Suprapubic skin (tissue), 4 donors: ENCODE data around the gene PTX4. TPM values are rescaled to one million over a fixed set of nuclear protein-coding genes. Genes with fewer than 3 reads are reported as not detected.
A peak's percentile ranks its signal among the peaks of the same experiment; 100 is the strongest.

Experiments used
- DNase-seq, 2 donors: peaks; one replicate each; pipeline ENCODE4 v3.0.0-alpha.2; 2019; ENCODE audit warnings: low spot score in 2 of 2
- H3K27ac ChIP-seq: fragments of 200-600 bp; sonication (generic); one replicate; pipeline ENCODE4 v1.5.1; 2019
- H3K27me3 ChIP-seq: fragments of 200-600 bp; sonication (generic); one replicate; pipeline ENCODE4 v1.5.1; 2019
- H3K36me3 ChIP-seq: fragments of 200-600 bp; sonication (generic); one replicate; pipeline ENCODE4 v1.5.1; 2019
- H3K4me1 ChIP-seq: fragments of 200-600 bp; sonication (generic); one replicate; pipeline ENCODE4 v1.5.1; 2019
- H3K4me3 ChIP-seq: fragments of 200-600 bp; sonication (generic); one replicate; pipeline ENCODE4 v1.5.1; 2019; ENCODE audit warnings: mild to moderate bottlenecking
- H3K9me3 ChIP-seq: fragments of 200-600 bp; sonication (generic); one replicate; pipeline ENCODE4 v1.5.1; 2019
- CTCF ChIP-seq, 2 donors: fragments of 200-600 bp in 1 of 2; fragments of 450-650 bp in 1 of 2; sonication (generic) in 1 of 2; IDR thresholded peaks; one replicate each; pipeline ENCODE4 v1.5.1; 2016 to 2019; ENCODE audit warnings: antibody characterized with exemption in 2 of 2, mild to moderate bottlenecking in 1 of 2, moderate library complexity in 1 of 2
- EP300 ChIP-seq: sonication (generic); formaldehyde crosslinking; IDR thresholded peaks from one replicate; pipeline ENCODE4 v1.6.1; 2017; ENCODE audit warnings: antibody characterized with exemption
- POLR2A ChIP-seq, 2 donors: fragments of 450-650 bp; IDR thresholded peaks; one replicate each; pipeline ENCODE4 v1.6.1; 2017; ENCODE audit warnings: antibody characterized with exemption in 2 of 2, mild to moderate bottlenecking in 2 of 2, moderate library complexity in 2 of 2
- POLR2AphosphoS5 ChIP-seq, 3 donors: sonication (generic); formaldehyde crosslinking; IDR thresholded peaks; one replicate each; pipeline ENCODE4 v1.6.1; 2017; ENCODE audit warnings: antibody characterized with exemption in 3 of 3
- WGBS: methylation state at CpG from one replicate; pipeline ENCODE4 v1.1.5; 2018; 5-methylcytosine and 5-hydroxymethylcytosine counted together
- total RNA-seq, 4 donors: library from RNA; depleted of rRNA; stranded (reverse); fragments of >200 nt; gene quantifications; one replicate each; pipeline ENCODE4 v1.1.0, GENCODE V29; 2016

Gene PTX4, protein sequence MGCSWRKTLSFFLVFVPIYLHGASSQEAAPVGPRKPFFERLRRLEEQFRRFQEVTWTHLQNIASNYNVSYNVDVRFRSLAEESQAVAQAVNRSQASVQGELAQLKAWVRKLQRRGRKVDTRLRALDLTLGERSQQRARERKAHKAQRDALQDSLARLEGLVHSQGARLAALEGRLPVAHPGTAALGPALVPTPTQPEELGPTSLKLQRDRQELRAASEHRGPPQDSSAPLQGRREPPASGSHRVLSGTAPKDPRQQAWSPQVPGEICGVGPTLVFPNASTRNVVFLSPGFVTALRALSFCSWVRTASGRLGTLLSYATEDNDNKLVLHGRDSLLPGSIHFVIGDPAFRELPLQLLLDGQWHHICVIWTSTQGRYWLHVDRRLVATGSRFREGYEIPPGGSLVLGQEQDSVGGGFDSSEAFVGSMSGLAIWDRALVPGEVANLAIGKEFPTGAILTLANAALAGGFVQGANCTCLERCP
- total RNA-seq: not detected

DNA sequence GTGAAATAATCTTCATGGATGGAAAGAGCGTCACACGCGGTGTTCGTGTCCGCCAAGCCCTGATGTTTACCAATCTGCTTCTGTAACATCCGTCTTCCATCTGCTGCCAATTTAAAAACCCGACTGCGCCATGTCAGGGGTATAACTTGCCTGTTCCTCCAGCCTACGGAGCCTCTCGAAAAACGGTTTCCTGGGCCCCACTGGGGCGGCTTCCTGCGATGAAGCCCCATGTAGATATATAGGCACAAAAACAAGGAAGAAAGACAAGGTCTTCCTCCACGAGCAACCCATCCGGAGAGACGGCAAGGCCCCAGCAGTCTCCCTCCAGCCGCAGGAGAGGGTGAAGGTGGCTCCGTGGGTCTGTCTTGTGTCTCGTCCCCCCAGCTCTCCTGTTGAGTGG, at the start of gene PTX4:
Gene PTX4, minus strand, starts transcription at position 326 of the 400 bp plus-strand sequence. Its CDS starts 35 bp downstream, at position 291.
- no peaks in the 10 kb centered on the region for H3K27me3 ChIP-seq
- no peaks in the 10 kb centered on the region for H3K36me3 ChIP-seq
- H3K27ac ChIP-seq: no peak within 1 kb of the TSS
- H3K4me1 ChIP-seq: peaks cover 9% of the 10 kb centered on the region
- H3K4me3 ChIP-seq: no peak within 1 kb of the TSS
- TF ChIP-seq POLR2AphosphoS5 (IDR thresholded peaks at IDR 0.05) (no peak), EP300 (no peak), CTCF (IDR thresholded peaks at IDR 0.05) (no peak), POLR2A (IDR thresholded peaks at IDR 0.05) (no peak)
- no peaks in the 10 kb centered on the region for H3K9me3 ChIP-seq
- DNase-seq: no peak
- WGBS: 84% methylated on average over 19 of the region's 19 CpGs

DNA sequence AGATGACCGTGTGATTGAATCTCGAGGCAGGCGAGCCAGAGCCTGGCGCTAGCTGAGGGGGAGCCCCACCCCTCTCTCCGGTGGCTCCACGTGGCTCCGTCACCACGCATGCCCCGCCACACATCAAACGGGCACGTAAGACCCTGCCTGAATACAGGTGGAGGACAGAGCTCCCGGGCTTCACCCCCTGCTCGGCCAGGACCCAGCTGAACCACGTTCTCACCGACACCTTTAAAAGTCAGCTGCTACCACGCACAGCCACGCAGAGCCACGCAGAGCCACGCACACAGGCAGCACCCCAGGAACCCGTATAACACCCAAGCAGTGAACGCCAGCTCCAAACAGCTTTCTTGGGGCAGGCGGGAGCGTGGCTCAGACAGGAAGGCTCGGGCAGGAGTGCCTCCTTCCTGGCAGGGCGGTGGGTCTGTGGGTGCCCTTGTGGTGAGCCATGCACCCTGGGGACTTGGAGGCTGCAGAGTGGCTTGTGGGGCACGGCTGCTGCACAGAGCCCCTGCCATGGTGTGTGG, 49.1 kb upstream of the PTX4 start:
- WGBS: 78% methylated on average over 25 of the region's 26 CpGs
- TF ChIP-seq POLR2AphosphoS5 (IDR thresholded peaks at IDR 0.05) (no peak), POLR2A (IDR thresholded peaks at IDR 0.05) (no peak), CTCF (IDR thresholded peaks at IDR 0.05) (no peak), EP300 (no peak)
- peak overlapping the region; percentile 58 for H3K4me3 ChIP-seq
- H3K9me3 ChIP-seq: no peaks in the 10 kb centered on the region
- H3K36me3 ChIP-seq: peaks cover 40% of the 10 kb centered on the region
- no peaks in the 10 kb centered on the region for H3K27me3 ChIP-seq
- no peak for DNase-seq
- H3K4me1 ChIP-seq: peaks cover 43% of the 10 kb centered on the region
- no peak overlapping the region for H3K27ac ChIP-seq

DNA sequence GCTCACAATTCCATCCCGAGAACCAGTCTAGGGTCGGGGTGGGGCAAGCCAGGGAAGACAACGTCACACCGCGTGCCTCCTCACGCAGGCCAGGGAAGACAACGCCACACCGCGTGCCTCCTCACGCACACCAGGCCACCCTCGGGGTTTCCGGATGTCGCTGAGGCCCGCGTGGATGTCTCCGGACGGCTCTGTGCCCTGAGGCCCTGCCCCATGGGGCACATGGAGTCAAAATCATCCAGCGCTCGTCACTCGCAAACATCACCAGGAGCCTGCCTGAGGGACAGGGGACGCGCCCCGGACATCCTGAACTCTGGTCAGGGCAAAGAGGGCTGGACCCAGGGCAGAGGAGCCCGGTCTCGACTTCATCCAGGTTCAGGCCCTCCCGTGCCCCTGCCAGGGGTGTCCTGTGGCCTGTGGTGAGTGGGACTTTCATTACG, 48.4 kb upstream of the PTX4 start:
- TF ChIP-seq CTCF (IDR thresholded peaks at IDR 0.05): no peak
- no peak for TF ChIP-seq EP300
- TF ChIP-seq POLR2AphosphoS5 (IDR thresholded peaks at IDR 0.05): no peak
- no peak for TF ChIP-seq POLR2A (IDR thresholded peaks at IDR 0.05)
- H3K36me3 ChIP-seq: peaks cover 34% of the 10 kb centered on the region
- 69% methylated on average over 3 of the region's 27 CpGs for WGBS
- no peaks in the 10 kb centered on the region for H3K9me3 ChIP-seq
- H3K27me3 ChIP-seq: no peaks in the 10 kb centered on the region
- no peak for DNase-seq
- H3K27ac ChIP-seq: no peak overlapping the region
- peaks cover 43% of the 10 kb centered on the region for H3K4me1 ChIP-seq
- peak overlapping the region; percentile 58 for H3K4me3 ChIP-seq

- 75% methylated on average over 13 of the region's 13 CpGs for WGBS
- H3K4me3 ChIP-seq: peak overlapping the region; percentile 58
- peaks cover 46% of the 10 kb centered on the region for H3K4me1 ChIP-seq
- no peak for DNase-seq
- TF ChIP-seq POLR2AphosphoS5 (IDR thresholded peaks at IDR 0.05): no peak
- TF ChIP-seq CTCF (IDR thresholded peaks at IDR 0.05): no peak
- TF ChIP-seq EP300: no peak
- no peak for TF ChIP-seq POLR2A (IDR thresholded peaks at IDR 0.05)
- no peak overlapping the region for H3K27ac ChIP-seq
- H3K9me3 ChIP-seq: no peaks in the 10 kb centered on the region
- peaks cover 29% of the 10 kb centered on the region for H3K36me3 ChIP-seq
- H3K27me3 ChIP-seq: no peaks in the 10 kb centered on the region
These were observed 47.9 kb upstream of the PTX4 start for GRCh38 chr16:1536601-1537000.
